HCT116 (cell line): ENCODE data around the gene IMPG1. TPM values are rescaled to one million over a fixed set of nuclear protein-coding genes. Genes with fewer than 3 reads are reported as not detected.

Experiments used
- ATAC-seq: fragments of 200-7000 bp; cut with Tn5 transposase; 2 replicates; pipeline ENCODE4 v1.9.1; 2020; ENCODE audit warnings: mild to moderate bottlenecking, moderate library complexity
- BruUV-seq: library from RNA; stranded (reverse); fragments of 400-500 nt; replicated peaks from 2 replicates; lab custom pipeline; 2021; lab: Mats Ljungman, UMichigan
- CTCF ChIA-PET: fragments of 300-600 bp; sonication (Branson Sonifier 250); formaldehyde crosslinking; loops from one replicate; lab custom pipeline; 2021; ENCODE audit warnings: antibody characterized with exemption; lab: Charles Lee
- POLR2A ChIA-PET: fragments of 300-600, 350-600 bp; sonication (Branson Sonifier 250); formaldehyde crosslinking; loops from one replicate; lab custom pipeline; 2021; ENCODE audit warnings: antibody characterized with exemption; lab: Charles Lee
- RAD21 ChIA-PET, 2 experiments: fragments of 300-600 bp; sonication (Branson Sonifier 250); formaldehyde crosslinking; loops; one replicate each; lab custom pipeline; 2023; ENCODE audit warnings: low total read pairs in 2 of 2; ENCODE audit not compliant: uncharacterized antibody in 2 of 2, unreplicated experiment in 2 of 2, low non-redundant PET in 1 of 2; lab: Charles Lee
- DNase-seq: peaks from one replicate; pipeline ENCODE4 v3.0.0-alpha.2; 2010; ENCODE audit warnings: low read depth, low spot score
- H2AFZ ChIP-seq: fragments of 200-600 bp; shearing (Covaris generic), sonication (generic); 2 replicates; pipeline ENCODE4 v1.6.1; 2017; ENCODE audit warnings: low read depth, mixed run types, mixed read lengths, antibody characterized with exemption, low read length; ENCODE audit not compliant: poor library complexity, severe bottlenecking
- H3K27ac ChIP-seq: 2 replicates; pipeline ENCODE4 v1.5.1; 2012; ENCODE audit warnings: low read depth, low read length
- H3K27me3 ChIP-seq: fragments of 200-600 bp; sonication (generic); 2 replicates; pipeline ENCODE4 v1.6.1; 2016; ENCODE audit warnings: mixed run types, low read length, mixed read lengths; ENCODE audit not compliant: insufficient read depth
- H3K36me3 ChIP-seq, 2 experiments: fragments of 200-500 bp in 1 of 2; fragments of 200-600 bp in 1 of 2; sonication (Bioruptor generic) in 1 of 2; sonication (generic) in 1 of 2; 2 replicates each; pipeline versions ENCODE4 v1.5.1 to v1.6.1; 2014 to 2016; ENCODE audit warnings: low read length in 2 of 2, inconsistent platforms in 1 of 2, mixed read lengths in 1 of 2, mixed run types in 1 of 2; ENCODE audit not compliant: insufficient read depth in 2 of 2, control insufficient read depth in 1 of 2
- H3K4me1 ChIP-seq, 2 experiments: fragments of 200-600 bp in 1 of 2; sonication (generic) in 1 of 2; 2 replicates each; pipeline versions ENCODE4 v1.5.1 to v1.6.1; 2012 to 2017; ENCODE audit warnings: low read length in 2 of 2, inconsistent platforms in 1 of 2, mild to moderate bottlenecking in 1 of 2, mixed read lengths in 1 of 2, mixed run types in 1 of 2, moderate library complexity in 1 of 2; ENCODE audit not compliant: insufficient read depth in 2 of 2, control insufficient read depth in 1 of 2
- H3K4me2 ChIP-seq: fragments of 200-600 bp; sonication (generic); 2 replicates; pipeline ENCODE4 v1.6.1; 2017; ENCODE audit warnings: mixed run types, low read length, mixed read lengths
- H3K4me3 ChIP-seq, 2 experiments: fragments of 200-600 bp in 1 of 2; sonication (generic) in 1 of 2; replicated peaks in 1 of 2; 2 replicates each; pipeline ENCODE4 v1.5.1; 2011 to 2016; ENCODE audit warnings: low read length in 2 of 2, control low read depth in 1 of 2, low read depth in 1 of 2, mild to moderate bottlenecking in 1 of 2, mixed read lengths in 1 of 2, mixed run types in 1 of 2
- H3K79me2 ChIP-seq: fragments of 200-600 bp; sonication (generic); 2 replicates; pipeline ENCODE4 v1.6.1; 2017; ENCODE audit warnings: mild to moderate bottlenecking, mixed run types, low read length, moderate library complexity, mixed read lengths; ENCODE audit not compliant: insufficient read depth
- H3K9ac ChIP-seq: fragments of 200-600 bp; sonication (generic); 2 replicates; pipeline ENCODE4 v1.6.1; 2016; ENCODE audit warnings: low read length, mixed read lengths
- H3K9me2 ChIP-seq: fragments of 200-600 bp; sonication (generic), shearing (Covaris generic); 2 replicates; pipeline ENCODE4 v1.6.1; 2017; ENCODE audit warnings: mixed run types, mild to moderate bottlenecking, moderate library complexity; ENCODE audit not compliant: insufficient read depth
- H3K9me3 ChIP-seq, 2 experiments: fragments of 200-500 bp in 1 of 2; fragments of 200-600 bp in 1 of 2; sonication (Bioruptor generic) in 1 of 2; sonication (generic) in 1 of 2; 2 replicates each; pipeline ENCODE4 v1.6.1; 2014 to 2017; ENCODE audit warnings: low read length in 2 of 2, mixed read lengths in 2 of 2, inconsistent platforms in 1 of 2, low read depth in 1 of 2, mild to moderate bottlenecking in 1 of 2, mixed run types in 1 of 2, moderate library complexity in 1 of 2; ENCODE audit not compliant: control insufficient read depth in 1 of 2, insufficient read depth in 1 of 2
- H4K20me1 ChIP-seq: fragments of 200-600 bp; sonication (generic), shearing (Covaris generic); 2 replicates; pipeline ENCODE4 v1.6.1; 2017; ENCODE audit warnings: mixed run types, mild to moderate bottlenecking, moderate library complexity; ENCODE audit not compliant: insufficient read depth
- CBX3 ChIP-seq: IDR thresholded peaks from 2 replicates; pipeline ENCODE4 v1.6.1; 2012; ENCODE audit warnings: low read depth
- CEBPB ChIP-seq: IDR thresholded peaks from 2 replicates; pipeline ENCODE4 v1.6.1; 2012; ENCODE audit warnings: low read depth
- EGR1 ChIP-seq: IDR thresholded peaks from 2 replicates; pipeline ENCODE4 v1.6.1; 2012; ENCODE audit warnings: low read depth
- EZH2phosphoT487 ChIP-seq: fragments of 200-600 bp; IDR thresholded peaks from 2 replicates; pipeline ENCODE4 v1.6.1; 2018; ENCODE audit warnings: antibody characterized with exemption, borderline replicate concordance
- JUND ChIP-seq: IDR thresholded peaks from 2 replicates; pipeline ENCODE4 v1.6.1; 2012
- POLR2A ChIP-seq: IDR thresholded peaks from 2 replicates; pipeline ENCODE4 v1.7.0; 2011; ENCODE audit warnings: borderline replicate concordance; ENCODE audit not compliant: insufficient read depth, insufficient read length; ENCODE audit errors: extremely low read depth
- POLR2AphosphoS5 ChIP-seq: IDR thresholded peaks from 2 replicates; pipeline ENCODE4 v1.6.1; 2011; ENCODE audit warnings: mild to moderate bottlenecking, low read depth, low read length, moderate library complexity
- RAD21 ChIP-seq: IDR thresholded peaks from 2 replicates; pipeline ENCODE4 v1.6.1; 2012; ENCODE audit warnings: low read depth, mild to moderate bottlenecking
- SIN3A ChIP-seq: IDR thresholded peaks from 2 replicates; pipeline ENCODE4 v1.6.1; 2012; ENCODE audit warnings: low read depth
- SP1 ChIP-seq: IDR thresholded peaks from 2 replicates; pipeline ENCODE4 v1.6.1; 2012; ENCODE audit warnings: low read depth
- SRF ChIP-seq: IDR thresholded peaks from 2 replicates; pipeline ENCODE4 v1.6.1; 2012; ENCODE audit warnings: low read depth
- TCF7L2 ChIP-seq: IDR thresholded peaks from 2 replicates; pipeline ENCODE4 v1.7.0; 2011; ENCODE audit warnings: borderline replicate concordance, inconsistent platforms; ENCODE audit not compliant: insufficient read depth, insufficient read length; ENCODE audit errors: extremely low read depth
- ZNF274 ChIP-seq: fragments of 200-500 bp; sonication (Bioruptor generic); IDR thresholded peaks from 2 replicates; pipeline ENCODE4 v1.6.1; 2014; ENCODE audit warnings: mild to moderate bottlenecking, low read depth, low read length, inconsistent platforms
- intact Hi-C: fragments of 100-400 bp; cut with micrococcal nuclease; formaldehyde crosslinking; loops from 2 replicates; pipeline ENCODE4 v1.10.0; 2022
- total RNA-seq: library from RNA; stranded (reverse); gene quantifications from one replicate; pipeline ENCODE4 v1.2.1, GENCODE V29; 2021; ENCODE audit not compliant: unreplicated experiment
- TF ChIP-seq, protein P1 (sequence below): IDR thresholded peaks from 2 replicates; pipeline ENCODE4 v1.6.1; 2012; ENCODE audit warnings: low read depth
- TF ChIP-seq, protein P2 (sequence below): IDR thresholded peaks from 2 replicates; pipeline ENCODE4 v1.6.1; 2011; ENCODE audit warnings: mild to moderate bottlenecking, low read length, moderate library complexity; ENCODE audit not compliant: insufficient replicate concordance; ENCODE audit errors: extremely low read depth
- TF ChIP-seq, protein P3 (sequence below): IDR thresholded peaks from 2 replicates; pipeline ENCODE4 v1.6.1; 2012

Gene IMPG1
- total RNA-seq, 1 experiment from 2014 or later, result not detected

DNA sequence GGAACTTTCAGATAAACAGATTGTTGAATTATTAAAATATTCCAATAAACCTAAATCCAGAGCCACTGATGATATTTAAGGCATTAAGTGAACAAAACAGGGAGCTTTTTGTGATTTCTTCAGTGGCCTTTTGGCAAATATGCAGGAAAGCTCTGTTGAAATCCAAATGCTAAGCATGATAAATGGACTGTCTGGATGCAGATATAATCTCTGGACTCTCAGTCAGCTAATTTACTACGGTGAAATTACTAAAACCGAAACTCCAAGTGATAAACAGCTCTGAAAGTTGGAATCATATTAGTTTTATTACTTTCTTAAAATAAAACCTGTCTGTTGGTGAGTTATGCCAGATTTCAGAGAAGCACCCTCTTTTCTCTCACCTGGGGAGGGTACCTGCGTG lies 120.3 kb downstream of the IMPG1 start:
- no peak overlapping the region for H3K4me2 ChIP-seq

More for the DNA sequence above, 120.3 kb downstream of the IMPG1 start:
- RAD21 ChIA-PET, result no interaction called here
- Histone ChIP-seq H3K27me3 (no peaks in the 10 kb centered on the region), H3K9me3 (no peaks in the 10 kb centered on the region), H4K20me1 (no peaks in the 10 kb centered on the region), H3K4me1 (no peaks in the 10 kb centered on the region), H3K79me2 (no peaks in the 10 kb centered on the region), H3K27ac (no peak overlapping the region), H3K9ac (no peak overlapping the region), H2AFZ (no peak overlapping the region), H3K4me3 (no peak overlapping the region), H3K36me3 (no peaks in the 10 kb centered on the region), H3K9me2 (peaks cover 3% of the 10 kb centered on the region; the same call in 1 of the 2 replicates)
- no peak for DNase-seq
- TF ChIP-seq ZNF274, result no peak
- TF ChIP-seq, protein P1, sequence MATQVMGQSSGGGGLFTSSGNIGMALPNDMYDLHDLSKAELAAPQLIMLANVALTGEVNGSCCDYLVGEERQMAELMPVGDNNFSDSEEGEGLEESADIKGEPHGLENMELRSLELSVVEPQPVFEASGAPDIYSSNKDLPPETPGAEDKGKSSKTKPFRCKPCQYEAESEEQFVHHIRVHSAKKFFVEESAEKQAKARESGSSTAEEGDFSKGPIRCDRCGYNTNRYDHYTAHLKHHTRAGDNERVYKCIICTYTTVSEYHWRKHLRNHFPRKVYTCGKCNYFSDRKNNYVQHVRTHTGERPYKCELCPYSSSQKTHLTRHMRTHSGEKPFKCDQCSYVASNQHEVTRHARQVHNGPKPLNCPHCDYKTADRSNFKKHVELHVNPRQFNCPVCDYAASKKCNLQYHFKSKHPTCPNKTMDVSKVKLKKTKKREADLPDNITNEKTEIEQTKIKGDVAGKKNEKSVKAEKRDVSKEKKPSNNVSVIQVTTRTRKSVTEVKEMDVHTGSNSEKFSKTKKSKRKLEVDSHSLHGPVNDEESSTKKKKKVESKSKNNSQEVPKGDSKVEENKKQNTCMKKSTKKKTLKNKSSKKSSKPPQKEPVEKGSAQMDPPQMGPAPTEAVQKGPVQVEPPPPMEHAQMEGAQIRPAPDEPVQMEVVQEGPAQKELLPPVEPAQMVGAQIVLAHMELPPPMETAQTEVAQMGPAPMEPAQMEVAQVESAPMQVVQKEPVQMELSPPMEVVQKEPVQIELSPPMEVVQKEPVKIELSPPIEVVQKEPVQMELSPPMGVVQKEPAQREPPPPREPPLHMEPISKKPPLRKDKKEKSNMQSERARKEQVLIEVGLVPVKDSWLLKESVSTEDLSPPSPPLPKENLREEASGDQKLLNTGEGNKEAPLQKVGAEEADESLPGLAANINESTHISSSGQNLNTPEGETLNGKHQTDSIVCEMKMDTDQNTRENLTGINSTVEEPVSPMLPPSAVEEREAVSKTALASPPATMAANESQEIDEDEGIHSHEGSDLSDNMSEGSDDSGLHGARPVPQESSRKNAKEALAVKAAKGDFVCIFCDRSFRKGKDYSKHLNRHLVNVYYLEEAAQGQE, result no peak
- TF ChIP-seq RAD21, result no peak
- TF ChIP-seq SP1, result no peak
- no peak for TF ChIP-seq SIN3A
- TF ChIP-seq POLR2AphosphoS5, result no peak
- TF ChIP-seq JUND, result no peak
- no peak for TF ChIP-seq EGR1
- TF ChIP-seq, protein P2, sequence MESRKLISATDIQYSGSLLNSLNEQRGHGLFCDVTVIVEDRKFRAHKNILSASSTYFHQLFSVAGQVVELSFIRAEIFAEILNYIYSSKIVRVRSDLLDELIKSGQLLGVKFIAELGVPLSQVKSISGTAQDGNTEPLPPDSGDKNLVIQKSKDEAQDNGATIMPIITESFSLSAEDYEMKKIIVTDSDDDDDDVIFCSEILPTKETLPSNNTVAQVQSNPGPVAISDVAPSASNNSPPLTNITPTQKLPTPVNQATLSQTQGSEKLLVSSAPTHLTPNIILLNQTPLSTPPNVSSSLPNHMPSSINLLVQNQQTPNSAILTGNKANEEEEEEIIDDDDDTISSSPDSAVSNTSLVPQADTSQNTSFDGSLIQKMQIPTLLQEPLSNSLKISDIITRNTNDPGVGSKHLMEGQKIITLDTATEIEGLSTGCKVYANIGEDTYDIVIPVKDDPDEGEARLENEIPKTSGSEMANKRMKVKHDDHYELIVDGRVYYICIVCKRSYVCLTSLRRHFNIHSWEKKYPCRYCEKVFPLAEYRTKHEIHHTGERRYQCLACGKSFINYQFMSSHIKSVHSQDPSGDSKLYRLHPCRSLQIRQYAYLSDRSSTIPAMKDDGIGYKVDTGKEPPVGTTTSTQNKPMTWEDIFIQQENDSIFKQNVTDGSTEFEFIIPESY, result no peak
- no peak for TF ChIP-seq TCF7L2
- no peak for TF ChIP-seq POLR2A
- TF ChIP-seq, protein P3, sequence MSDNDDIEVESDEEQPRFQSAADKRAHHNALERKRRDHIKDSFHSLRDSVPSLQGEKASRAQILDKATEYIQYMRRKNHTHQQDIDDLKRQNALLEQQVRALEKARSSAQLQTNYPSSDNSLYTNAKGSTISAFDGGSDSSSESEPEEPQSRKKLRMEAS, result no peak
- TF ChIP-seq EZH2phosphoT487, result no peak
- no peak for TF ChIP-seq CEBPB
- TF ChIP-seq CBX3, result no peak
- TF ChIP-seq SRF, result no peak
- BruUV-seq, result no TSS peak
- POLR2A ChIA-PET, result no interaction called here
- no peak for ATAC-seq
- intact Hi-C loops, result no loop called here
- CTCF ChIA-PET, result no interaction called here
